ENCODE results near the gene IFNAR2.
"Not testable (repeated sequence)": the region's sequence is repeated elsewhere in the genome, so short reads cannot be mapped to it uniquely, and the experiment has no call there.

IFNAR2 gene

DNA sequence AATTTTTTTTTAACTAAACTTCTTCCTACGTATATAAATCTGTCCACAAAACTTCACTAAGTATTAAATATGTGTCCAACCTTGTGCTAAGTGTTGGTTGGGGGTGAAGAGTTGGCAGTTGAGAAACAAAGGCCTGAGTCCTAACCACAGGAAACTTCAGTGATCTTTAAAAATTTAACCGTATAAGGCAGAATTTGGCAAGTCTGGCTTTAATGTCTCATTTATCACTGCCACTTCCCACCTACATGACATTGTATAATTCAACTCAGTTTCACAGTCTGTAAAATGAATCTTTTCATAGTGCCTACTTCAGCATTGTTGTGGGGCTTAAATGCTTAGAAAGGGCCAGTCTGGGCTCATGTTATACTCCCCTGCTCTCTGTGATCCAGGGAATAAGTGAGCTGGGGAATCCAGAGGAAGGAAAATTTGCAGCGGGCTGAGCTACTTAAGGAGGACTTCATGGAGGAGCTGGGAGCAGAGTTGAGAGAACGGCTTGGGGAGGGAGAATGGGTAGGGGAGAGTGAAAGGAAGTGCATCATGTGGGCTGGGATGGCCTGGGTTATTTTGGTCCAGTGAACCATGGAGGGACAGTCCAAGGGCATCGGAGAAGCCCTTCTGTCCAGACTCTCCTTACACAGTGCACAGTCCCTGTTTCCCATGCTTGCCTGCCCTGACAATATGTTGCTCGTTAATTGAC is 14.5 kb downstream of the IFNAR2 start:
- Histone ChIP-seq H3K36me3 (ENCODE audit: insufficient read depth, low read length) (peaks cover 30% of the 10 kb centered on the region), H3K9me3 (ENCODE audit: low read depth, low read length) (no peaks in the 10 kb centered on the region), H3K4me3 (no peak overlapping the region), H3K9ac (ENCODE audit: insufficient read length) (no peak overlapping the region), H3K27ac (peak overlapping the region; percentile 22; the same call in 1 of the 2 replicates)
- DNase-seq (ENCODE audit: low read depth, low spot score), result no peak
- TF ChIP-seq POLR2AphosphoS5 (IDR thresholded peaks at IDR 0.05; ENCODE audit: borderline replicate concordance, low read depth, low read length), result no peak
- TF ChIP-seq EZH2 (IDR thresholded peaks at IDR 0.05), result no peak
- TF ChIP-seq FOXP2 (optimal IDR thresholded peaks at IDR 0.05; ENCODE audit: control extremely low read depth, extremely low read length, insufficient read depth), result no peak

- TF ChIP-seq FOXP2 (optimal IDR thresholded peaks at IDR 0.05; ENCODE audit: control extremely low read depth, extremely low read length, insufficient read depth), result no peak
- no peak for TF ChIP-seq POLR2AphosphoS5 (IDR thresholded peaks at IDR 0.05; ENCODE audit: borderline replicate concordance, low read depth, low read length)
- TF ChIP-seq EZH2 (IDR thresholded peaks at IDR 0.05), result no peak
- no peak for DNase-seq (ENCODE audit: low read depth, low spot score)
- peaks cover 34% of the 10 kb centered on the region for H3K36me3 ChIP-seq (ENCODE audit: insufficient read depth, low read length)
- no peak overlapping the region for H3K27ac ChIP-seq
- H3K9me3 ChIP-seq (ENCODE audit: low read depth, low read length), result no peaks in the 10 kb centered on the region
- H3K4me3 ChIP-seq, result no peak overlapping the region
- H3K9ac ChIP-seq (ENCODE audit: insufficient read length), result no peak overlapping the region
Measured at GRCh38 chr21:33244779-33245105, 15.0 kb downstream of the IFNAR2 start.

GRCh38 chr21:33245289-33245918 is 15.7 kb downstream of the IFNAR2 start:
- H3K4me3 ChIP-seq, result no peak overlapping the region
- no peak for TF ChIP-seq EZH2 (IDR thresholded peaks at IDR 0.05)
- no peak for TF ChIP-seq FOXP2 (optimal IDR thresholded peaks at IDR 0.05; ENCODE audit: control extremely low read depth, extremely low read length, insufficient read depth)
- no peak for TF ChIP-seq POLR2AphosphoS5 (IDR thresholded peaks at IDR 0.05; ENCODE audit: borderline replicate concordance, low read depth, low read length)
- peaks cover 34% of the 10 kb centered on the region for H3K36me3 ChIP-seq (ENCODE audit: insufficient read depth, low read length)
- H3K9me3 ChIP-seq (ENCODE audit: low read depth, low read length), result no peaks in the 10 kb centered on the region
- H3K27ac ChIP-seq, result no peak overlapping the region
- DNase-seq (ENCODE audit: low read depth, low spot score), result no peak
- H3K9ac ChIP-seq (ENCODE audit: insufficient read length), result no peak overlapping the region

- H3K36me3 ChIP-seq (ENCODE audit: insufficient read depth, low read length), result peaks cover 34% of the 10 kb centered on the region
- no peak overlapping the region for H3K4me3 ChIP-seq
- no peak overlapping the region for H3K9ac ChIP-seq (ENCODE audit: insufficient read length)
- no peak for TF ChIP-seq POLR2AphosphoS5 (IDR thresholded peaks at IDR 0.05; ENCODE audit: borderline replicate concordance, low read depth, low read length)
- TF ChIP-seq EZH2 (IDR thresholded peaks at IDR 0.05), result no peak
- TF ChIP-seq FOXP2 (optimal IDR thresholded peaks at IDR 0.05; ENCODE audit: control extremely low read depth, extremely low read length, insufficient read depth), result no peak
- DNase-seq (ENCODE audit: low read depth, low spot score), result no peak
- H3K27ac ChIP-seq, result no peak overlapping the region
- no peaks in the 10 kb centered on the region for H3K9me3 ChIP-seq (ENCODE audit: low read depth, low read length)
Measured at GRCh38 chr21:33246506-33246905, 16.8 kb downstream of the IFNAR2 start.

DNA sequence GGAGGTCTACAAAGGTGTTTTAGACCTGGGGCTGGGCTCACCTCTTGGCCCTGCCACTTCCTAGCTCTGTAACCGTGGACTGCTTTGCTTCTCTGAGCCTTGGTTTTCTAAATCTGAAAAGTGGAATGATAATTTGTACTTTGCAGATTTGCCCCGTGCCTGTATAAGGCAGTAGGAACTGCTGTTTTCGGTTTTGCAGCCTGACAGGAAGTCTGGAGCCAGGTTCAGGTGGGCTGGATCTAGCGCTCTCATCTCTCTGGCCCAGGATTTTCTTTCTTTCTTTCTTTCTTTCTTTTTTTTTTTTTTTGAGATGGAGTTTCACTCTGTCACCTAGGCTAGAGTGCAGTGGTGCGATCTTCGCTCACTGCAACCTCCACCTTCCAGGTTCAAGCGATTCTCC is 17.2 kb downstream of the IFNAR2 start:
- Histone ChIP-seq H3K36me3 (ENCODE audit: insufficient read depth, low read length) (peaks cover 35% of the 10 kb centered on the region), H3K9ac (ENCODE audit: insufficient read length) (no peak overlapping the region), H3K27ac (no peak overlapping the region), H3K4me3 (no peak overlapping the region), H3K9me3 (ENCODE audit: low read depth, low read length) (no peaks in the 10 kb centered on the region)
- TF ChIP-seq FOXP2 (optimal IDR thresholded peaks at IDR 0.05; ENCODE audit: control extremely low read depth, extremely low read length, insufficient read depth) (no peak), EZH2 (IDR thresholded peaks at IDR 0.05) (no peak), POLR2AphosphoS5 (IDR thresholded peaks at IDR 0.05; ENCODE audit: borderline replicate concordance, low read depth, low read length) (no peak)
- DNase-seq (ENCODE audit: low read depth, low spot score), result no peak

DNA sequence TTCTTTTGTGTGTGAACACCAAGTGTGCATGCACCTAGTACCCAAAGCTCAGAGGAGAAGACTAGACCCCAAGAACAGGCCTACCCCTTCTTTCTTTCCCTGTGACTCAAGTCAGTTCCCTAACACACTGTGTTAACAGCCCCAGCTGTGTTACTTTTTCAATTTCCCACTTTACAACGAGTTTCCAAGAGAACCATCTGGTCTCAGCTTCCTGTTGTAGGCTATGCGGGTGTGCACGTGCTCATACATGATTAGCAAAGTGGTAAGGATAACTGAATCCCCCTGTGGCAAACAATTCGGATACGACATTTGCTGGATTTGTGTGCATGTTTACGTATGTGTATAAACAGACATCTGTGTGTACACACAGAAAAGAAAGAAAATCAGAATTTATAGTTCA is 17.9 kb downstream of the IFNAR2 start:
- no peak for DNase-seq (ENCODE audit: low read depth, low spot score)
- Histone ChIP-seq H3K4me3 (no peak overlapping the region), H3K9me3 (ENCODE audit: low read depth, low read length) (no peaks in the 10 kb centered on the region), H3K27ac (no peak overlapping the region), H3K36me3 (ENCODE audit: insufficient read depth, low read length) (peaks cover 39% of the 10 kb centered on the region), H3K9ac (ENCODE audit: insufficient read length) (no peak overlapping the region)
- no peak for TF ChIP-seq POLR2AphosphoS5 (IDR thresholded peaks at IDR 0.05; ENCODE audit: borderline replicate concordance, low read depth, low read length)
- TF ChIP-seq EZH2 (IDR thresholded peaks at IDR 0.05), result no peak

DNA sequence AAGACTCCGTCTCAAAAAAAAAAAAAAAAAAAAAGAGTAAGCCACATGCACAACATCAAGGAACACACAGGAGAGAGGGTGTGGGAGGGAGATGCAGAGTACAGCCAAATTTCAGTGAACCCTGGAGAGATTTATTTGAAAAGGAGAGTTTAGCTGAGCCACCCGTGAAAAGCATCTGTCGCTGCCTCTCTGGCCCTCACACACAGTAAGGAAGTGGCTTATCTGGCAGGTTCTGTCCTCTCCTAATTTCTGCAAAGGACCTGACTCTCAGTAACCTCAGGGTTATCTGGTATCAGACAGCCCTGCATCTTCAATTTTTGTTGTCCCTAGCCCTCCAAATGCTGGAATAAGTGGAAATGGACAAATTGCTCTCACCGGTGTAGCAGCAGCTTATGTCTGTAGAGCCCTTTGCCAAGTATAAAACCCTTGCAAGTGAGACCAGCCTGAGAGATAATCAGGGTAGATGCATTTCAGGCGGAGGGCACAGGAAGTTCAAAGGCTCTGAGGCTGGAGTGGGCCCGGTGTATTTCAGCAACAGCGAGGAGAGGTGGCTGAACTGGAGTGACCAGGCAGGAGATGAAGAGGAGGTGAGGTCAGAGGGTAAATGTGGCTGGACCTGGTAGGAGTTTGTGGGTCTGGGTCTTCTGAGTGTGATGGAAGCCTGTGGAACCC is 19.7 kb downstream of the IFNAR2 start:
- TF ChIP-seq EZH2 (IDR thresholded peaks at IDR 0.05) (no peak), FOXP2 (optimal IDR thresholded peaks at IDR 0.05; ENCODE audit: control extremely low read depth, extremely low read length, insufficient read depth) (no peak), POLR2AphosphoS5 (IDR thresholded peaks at IDR 0.05; ENCODE audit: borderline replicate concordance, low read depth, low read length) (no peak)
- no peaks in the 10 kb centered on the region for H3K9me3 ChIP-seq (ENCODE audit: low read depth, low read length)
- H3K36me3 ChIP-seq (ENCODE audit: insufficient read depth, low read length), result peaks cover 45% of the 10 kb centered on the region
- no peak overlapping the region for H3K4me3 ChIP-seq
- H3K9ac ChIP-seq (ENCODE audit: insufficient read length), result no peak overlapping the region
- no peak for DNase-seq (ENCODE audit: low read depth, low spot score)
- H3K27ac ChIP-seq, result no peak overlapping the region

DNA sequence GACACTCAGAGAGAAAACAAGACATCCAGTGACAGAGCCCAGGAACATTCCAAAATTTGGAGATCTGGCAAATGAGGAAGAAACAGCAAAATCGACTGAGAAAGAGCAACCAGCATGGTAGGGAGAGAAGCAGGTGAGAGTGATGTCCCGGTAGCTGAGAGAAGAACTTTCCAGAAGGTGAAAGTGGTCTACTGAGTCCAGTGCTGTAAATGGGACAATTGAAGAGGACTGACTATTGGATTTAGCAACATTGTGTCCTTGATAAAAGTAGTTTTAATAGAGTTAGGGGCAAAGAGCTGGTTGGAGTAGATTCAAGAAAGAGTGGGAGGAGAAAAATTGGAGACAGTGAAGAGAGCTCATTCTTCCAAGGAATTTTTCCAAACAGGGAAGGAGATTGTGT is 21.4 kb downstream of the IFNAR2 start:
- Histone ChIP-seq H3K36me3 (ENCODE audit: insufficient read depth, low read length) (peaks cover 34% of the 10 kb centered on the region), H3K27ac (no peak overlapping the region), H3K9me3 (ENCODE audit: low read depth, low read length) (no peaks in the 10 kb centered on the region), H3K9ac (ENCODE audit: insufficient read length) (no peak overlapping the region), H3K4me3 (no peak overlapping the region)
- TF ChIP-seq POLR2AphosphoS5 (IDR thresholded peaks at IDR 0.05; ENCODE audit: borderline replicate concordance, low read depth, low read length) (no peak), EZH2 (IDR thresholded peaks at IDR 0.05) (no peak), FOXP2 (optimal IDR thresholded peaks at IDR 0.05; ENCODE audit: control extremely low read depth, extremely low read length, insufficient read depth) (no peak)
- no peak for DNase-seq (ENCODE audit: low read depth, low spot score)

DNA sequence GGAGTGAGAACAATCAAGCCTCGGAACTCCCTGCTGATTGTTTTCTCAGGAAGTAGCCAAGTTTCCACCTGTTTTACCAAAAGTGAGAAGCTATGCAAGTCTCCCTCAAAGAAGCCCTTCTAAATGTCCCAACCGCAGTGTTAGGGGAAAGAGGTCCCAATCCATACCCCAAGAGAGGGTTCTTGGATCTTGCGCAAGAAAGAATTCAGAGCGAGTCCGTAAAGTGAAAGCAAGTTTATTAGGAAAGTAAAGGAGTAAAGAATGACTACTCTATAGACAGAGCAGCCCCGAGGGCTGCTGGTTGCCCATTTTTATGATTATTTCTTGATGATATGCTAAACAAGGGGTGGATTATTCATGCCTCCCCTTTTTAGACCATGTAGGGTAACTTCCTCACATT is 23.6 kb downstream of the IFNAR2 start:
- not testable (repeated sequence) for DNase-seq (ENCODE audit: low read depth, low spot score); H3K9ac ChIP-seq (ENCODE audit: insufficient read length); H3K4me3 ChIP-seq; H3K9me3 ChIP-seq (ENCODE audit: low read depth, low read length); H3K27ac ChIP-seq
- H3K36me3 ChIP-seq (ENCODE audit: insufficient read depth, low read length), result peaks cover 26% of the 10 kb centered on the region
